AG10803 (cell line): Measurements from ENCODE around the gene MYOF.

Experiments
- DNase-seq: peaks from one replicate; pipeline ENCODE4 v3.0.0; 2010; ENCODE audit warnings: low read depth
- H3K4me3 ChIP-seq: 2 replicates; pipeline ENCODE4 v1.5.1; 2011; ENCODE audit warnings: mild to moderate bottlenecking, low read length, control low read depth
- CTCF ChIP-seq: conservative IDR thresholded peaks from 2 replicates; pipeline ENCODE4 v1.5.1; 2011; ENCODE audit warnings: mild to moderate bottlenecking, low read length, control low read depth, inconsistent platforms

Gene MYOF

DNA sequence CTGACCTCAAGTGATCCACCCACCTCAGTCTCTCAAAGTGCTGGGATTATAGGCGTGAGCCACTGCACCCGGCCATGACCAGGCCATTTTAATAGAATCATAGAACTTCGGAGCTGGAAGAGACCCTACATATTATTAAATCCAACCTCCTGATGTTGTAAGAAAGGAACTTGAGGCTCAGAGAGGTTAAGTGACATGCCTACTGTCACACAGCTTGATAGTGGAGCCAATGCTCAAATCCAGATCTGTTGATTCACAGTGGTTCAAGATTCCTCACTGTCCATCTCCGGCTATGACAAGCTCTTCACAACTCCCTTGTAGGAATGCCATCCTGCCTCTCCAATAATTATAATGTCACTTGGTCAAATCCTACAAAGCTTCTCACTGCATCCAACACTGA, 65.3 kb downstream of the MYOF start:
- TF ChIP-seq CTCF = no peak
- no peak for DNase-seq
- no peak overlapping the region for H3K4me3 ChIP-seq

DNA sequence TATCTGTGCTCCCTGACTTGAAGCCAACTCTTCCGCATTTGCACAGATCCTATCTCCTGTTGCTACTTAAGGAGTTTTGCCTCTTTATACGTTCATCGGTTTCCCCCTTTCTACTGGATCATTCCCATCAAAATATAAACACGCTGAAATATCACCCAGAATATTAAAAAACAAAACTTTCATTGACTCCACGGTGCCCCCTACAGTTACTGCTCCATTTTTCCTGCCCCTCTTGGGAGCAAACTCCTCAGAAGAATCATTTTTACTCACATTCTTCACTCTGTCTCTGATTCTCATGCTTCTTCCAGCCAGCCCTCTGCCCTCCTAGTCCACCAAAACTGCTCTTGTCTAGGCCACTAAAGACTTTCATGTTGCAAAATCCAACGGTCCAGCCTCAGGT, 66.4 kb downstream of the MYOF start:
- TF ChIP-seq CTCF = peak; percentile 25
- H3K4me3 ChIP-seq = no peak overlapping the region
- no peak for DNase-seq

GRCh38 chr10:93413252-93413689, 68.9 kb downstream of the MYOF start:
- DNase-seq = peak; percentile 63
- no peak for TF ChIP-seq CTCF

DNA sequence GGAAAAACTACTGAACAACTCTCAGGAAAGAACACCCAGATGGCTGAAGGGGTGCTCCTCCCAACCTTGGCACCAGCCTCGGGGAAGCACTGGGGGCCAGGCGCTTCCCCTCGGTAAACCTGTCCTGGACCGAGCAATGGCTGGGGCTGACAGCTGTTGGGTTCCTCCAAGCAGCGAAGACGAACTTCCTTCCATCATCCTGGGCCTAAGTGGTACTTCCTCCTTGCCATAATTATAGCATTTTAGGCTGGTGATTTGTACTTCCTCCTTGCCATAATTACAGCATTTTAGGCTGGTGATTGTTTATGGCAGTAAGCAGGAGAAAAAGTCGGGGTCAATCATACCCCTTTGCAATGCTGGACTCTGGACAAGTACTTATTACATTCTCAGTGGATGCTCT, 69.3 kb downstream of the MYOF start:
- TF ChIP-seq CTCF = no peak
- DNase-seq = no peak
- no peak overlapping the region for H3K4me3 ChIP-seq

More at GRCh38 chr10:93413252-93413689, 68.9 kb downstream of the MYOF start:
- H3K4me3 ChIP-seq = no peak overlapping the region

DNA sequence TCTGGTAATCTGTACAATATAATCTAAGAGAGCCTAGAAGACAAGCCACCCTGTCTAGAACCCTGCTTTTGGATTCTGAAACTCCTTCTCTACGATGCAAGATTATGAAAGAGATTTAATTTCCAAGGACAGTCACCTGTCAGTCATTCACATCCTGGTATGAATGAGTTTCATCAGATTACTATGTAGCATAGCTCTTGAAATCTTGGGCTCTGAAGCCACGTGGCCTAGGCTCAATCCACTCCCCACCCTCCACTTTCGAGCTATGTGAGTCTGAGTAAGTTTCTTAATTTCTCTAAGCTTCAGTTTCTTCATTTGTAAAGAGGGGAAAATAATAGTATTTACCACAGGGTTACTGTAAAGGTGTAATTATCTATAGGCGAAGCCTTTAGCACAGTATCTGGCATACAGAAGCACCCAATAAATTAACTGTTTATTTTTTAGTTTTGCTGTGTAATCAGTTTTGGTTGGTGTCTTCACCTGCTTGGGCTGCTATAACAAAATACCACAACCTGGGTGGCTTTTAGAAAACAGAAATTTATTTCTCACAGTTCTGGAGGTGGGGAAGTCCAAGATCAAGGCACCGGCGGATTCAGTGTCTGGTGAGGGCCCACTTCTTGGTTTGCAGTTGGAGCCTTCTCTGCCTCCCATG, 71.3 kb downstream of the MYOF start:
- TF ChIP-seq CTCF = no peak

GRCh38 chr10:93408783-93409182, 73.4 kb downstream of the MYOF start:
- no peak for TF ChIP-seq CTCF
- DNase-seq = no peak

More for the DNA sequence above, 71.3 kb downstream of the MYOF start:
- H3K4me3 ChIP-seq = no peak overlapping the region
- no peak for DNase-seq

DNA sequence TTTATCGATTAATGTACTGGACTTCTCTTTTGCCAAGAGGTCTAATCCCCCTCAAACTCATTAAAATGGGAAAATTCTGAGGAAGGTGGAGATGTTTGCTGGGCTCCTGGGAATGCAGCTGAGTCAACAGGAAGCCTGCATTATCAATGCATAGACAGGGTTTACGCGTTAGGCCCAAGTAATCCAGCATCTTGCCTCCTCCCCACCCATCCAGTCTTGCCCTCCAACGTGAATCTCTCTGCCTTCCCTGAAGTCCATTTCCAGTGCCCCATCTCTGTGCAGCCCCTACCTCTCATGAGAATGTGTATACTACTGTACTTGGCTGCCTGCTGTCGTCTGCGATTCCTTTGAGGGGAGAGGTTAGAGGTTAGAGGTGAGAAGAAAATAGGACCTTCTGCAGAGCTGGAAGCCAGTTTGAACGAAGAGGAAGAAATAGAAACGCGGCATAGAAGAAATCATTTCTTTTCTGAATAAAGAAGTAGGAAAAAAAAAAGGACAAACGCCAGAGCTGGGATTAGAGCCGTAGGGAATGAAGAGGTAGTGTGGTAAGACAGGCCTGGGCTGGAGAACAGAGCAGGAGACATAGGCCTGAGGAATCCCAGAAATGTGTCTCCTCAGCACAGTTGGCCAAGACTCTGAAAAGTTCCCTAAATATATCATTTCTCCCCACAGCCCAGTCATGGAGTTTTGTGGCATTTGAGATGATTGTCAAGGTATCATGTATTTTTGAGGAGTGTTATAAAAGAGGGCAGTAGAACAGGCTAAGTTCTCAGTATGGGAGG, 75.6 kb downstream of the MYOF start:
- TF ChIP-seq CTCF = no peak
- DNase-seq = peak; percentile 66
- no peak overlapping the region for H3K4me3 ChIP-seq

More at GRCh38 chr10:93408783-93409182, 73.4 kb downstream of the MYOF start:
- H3K4me3 ChIP-seq = no peak overlapping the region
